H1 (cell line): ENCODE data around the gene SLC9C1. TPM values are rescaled to one million over a fixed set of nuclear protein-coding genes. Genes with fewer than 3 reads are reported as not detected.

Source experiments
- HDAC2 ChIP-seq, 2 experiments: fragments of 300-600 bp in 1 of 2; sonication (generic) in 1 of 2; IDR thresholded peaks; 2 replicates each; pipeline ENCODE4 v1.6.1; 2011 to 2012; ENCODE audit warnings: low read depth in 2 of 2, low read length in 2 of 2, mild to moderate bottlenecking in 2 of 2, moderate library complexity in 2 of 2, borderline replicate concordance in 1 of 2, inconsistent platforms in 1 of 2
- NRF1 ChIP-seq: IDR thresholded peaks from 2 replicates; pipeline ENCODE4 v1.6.1; 2011; ENCODE audit warnings: mild to moderate bottlenecking, low read depth, low read length, improper control_type of control experiment
- RXRA ChIP-seq: IDR thresholded peaks from 2 replicates; pipeline ENCODE4 v1.6.1; 2011; ENCODE audit warnings: low read depth, mild to moderate bottlenecking, low read length, moderate library complexity; ENCODE audit not compliant: insufficient read depth
- TAF7 ChIP-seq: optimal IDR thresholded peaks from 2 replicates; pipeline ENCODE3; 2011; ENCODE audit warnings: low read depth, mild to moderate bottlenecking, inconsistent platforms, low read length, moderate library complexity, borderline replicate concordance
- TCF12 ChIP-seq: IDR thresholded peaks from 2 replicates; pipeline ENCODE4 v1.6.1; 2011; ENCODE audit warnings: low read depth, mild to moderate bottlenecking, low read length
- ZNF274 ChIP-seq: IDR thresholded peaks from 2 replicates; pipeline ENCODE4 v1.7.0; 2012; ENCODE audit warnings: low read length, borderline replicate concordance; ENCODE audit errors: extremely low read depth
- polyA plus RNA-seq, 7 experiments: library from polyadenylated mRNA; depleted of rRNA in 3 of 7; stranded (reverse) in 5 of 7; unstranded in 2 of 7; fragments of >200 nt in 5 of 7; fragments of 200-250 nt in 2 of 7; gene quantifications; 1 replicate in 5 of 7; 2 replicates in 1 of 7; 4 replicates in 1 of 7; pipeline versions ENCODE4 v1.2.1 to v1.2.3, GENCODE V29; 2011 to 2013; ENCODE audit warnings: missing spikeins in 2 of 7, mixed read lengths in 2 of 7
- total RNA-seq: library from RNA; stranded (reverse); fragmentation: NEBNext Ultra II Directional; extraction: Animal tissue kit (Norgen Biotek cat#: 25700); gene quantifications from 2 replicates; pipeline ENCODE4 v1.2.1, GENCODE V29; 2021
- TF ChIP-seq, protein P1 (sequence below): fragments of 300-600 bp; sonication (generic); IDR thresholded peaks from 2 replicates; pipeline ENCODE4 v1.7.1; 2012; ENCODE audit warnings: low read length, moderate library complexity, mild to moderate bottlenecking, inconsistent platforms; ENCODE audit not compliant: insufficient replicate concordance

The SLC9C1 gene
- total and polyA plus RNA-seq, 2 of the 8 experiments (the other 6 are each of a cell fraction or from before 2014, with no cell fraction given): 0.15 to 0.24 TPM

DNA sequence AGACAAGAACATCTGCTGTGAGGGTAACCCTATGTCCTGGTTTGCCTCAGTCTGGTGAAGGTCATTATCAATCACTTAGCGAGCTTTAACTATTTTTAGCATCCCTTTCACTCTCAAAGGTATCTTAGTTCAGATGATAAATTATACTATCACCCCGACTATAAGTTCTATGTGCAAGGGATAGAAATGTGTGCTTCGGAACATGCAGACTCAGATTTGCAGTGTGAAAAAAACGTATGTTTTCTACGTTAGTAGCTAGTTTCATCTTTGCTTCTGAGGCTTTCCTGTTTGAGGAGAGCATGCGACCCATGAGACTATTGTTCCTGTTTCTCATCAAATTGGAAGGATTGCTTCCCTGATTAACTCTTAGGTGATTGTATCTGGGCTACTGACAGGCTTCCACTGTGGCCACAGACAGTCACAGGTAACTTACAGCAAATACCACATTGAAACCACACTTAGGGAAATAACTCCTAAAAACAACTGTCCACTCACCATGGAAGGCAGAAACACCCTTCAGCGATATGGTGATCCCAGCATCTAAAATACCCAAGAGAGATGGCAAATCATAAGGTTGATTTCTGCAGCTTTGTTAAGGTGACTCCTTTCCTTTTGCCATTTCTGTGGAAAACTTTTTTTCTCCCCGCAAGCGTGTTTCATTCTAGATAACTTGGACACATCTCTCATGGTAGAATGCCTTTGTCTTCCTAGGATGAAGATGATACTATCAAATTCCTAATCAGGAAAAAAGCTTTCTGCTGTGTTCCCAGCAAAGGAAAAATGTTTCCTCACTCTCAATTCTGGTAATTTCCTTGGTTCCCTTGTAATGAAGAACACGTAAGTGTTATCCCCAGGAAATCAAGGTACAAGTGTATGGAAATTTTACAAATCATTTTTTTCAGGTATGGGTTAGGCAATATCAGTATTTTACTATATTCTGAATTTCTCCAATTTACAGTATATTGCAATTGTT lies 166.2 kb downstream of the SLC9C1 start (continued):
- TF ChIP-seq, protein P1, sequence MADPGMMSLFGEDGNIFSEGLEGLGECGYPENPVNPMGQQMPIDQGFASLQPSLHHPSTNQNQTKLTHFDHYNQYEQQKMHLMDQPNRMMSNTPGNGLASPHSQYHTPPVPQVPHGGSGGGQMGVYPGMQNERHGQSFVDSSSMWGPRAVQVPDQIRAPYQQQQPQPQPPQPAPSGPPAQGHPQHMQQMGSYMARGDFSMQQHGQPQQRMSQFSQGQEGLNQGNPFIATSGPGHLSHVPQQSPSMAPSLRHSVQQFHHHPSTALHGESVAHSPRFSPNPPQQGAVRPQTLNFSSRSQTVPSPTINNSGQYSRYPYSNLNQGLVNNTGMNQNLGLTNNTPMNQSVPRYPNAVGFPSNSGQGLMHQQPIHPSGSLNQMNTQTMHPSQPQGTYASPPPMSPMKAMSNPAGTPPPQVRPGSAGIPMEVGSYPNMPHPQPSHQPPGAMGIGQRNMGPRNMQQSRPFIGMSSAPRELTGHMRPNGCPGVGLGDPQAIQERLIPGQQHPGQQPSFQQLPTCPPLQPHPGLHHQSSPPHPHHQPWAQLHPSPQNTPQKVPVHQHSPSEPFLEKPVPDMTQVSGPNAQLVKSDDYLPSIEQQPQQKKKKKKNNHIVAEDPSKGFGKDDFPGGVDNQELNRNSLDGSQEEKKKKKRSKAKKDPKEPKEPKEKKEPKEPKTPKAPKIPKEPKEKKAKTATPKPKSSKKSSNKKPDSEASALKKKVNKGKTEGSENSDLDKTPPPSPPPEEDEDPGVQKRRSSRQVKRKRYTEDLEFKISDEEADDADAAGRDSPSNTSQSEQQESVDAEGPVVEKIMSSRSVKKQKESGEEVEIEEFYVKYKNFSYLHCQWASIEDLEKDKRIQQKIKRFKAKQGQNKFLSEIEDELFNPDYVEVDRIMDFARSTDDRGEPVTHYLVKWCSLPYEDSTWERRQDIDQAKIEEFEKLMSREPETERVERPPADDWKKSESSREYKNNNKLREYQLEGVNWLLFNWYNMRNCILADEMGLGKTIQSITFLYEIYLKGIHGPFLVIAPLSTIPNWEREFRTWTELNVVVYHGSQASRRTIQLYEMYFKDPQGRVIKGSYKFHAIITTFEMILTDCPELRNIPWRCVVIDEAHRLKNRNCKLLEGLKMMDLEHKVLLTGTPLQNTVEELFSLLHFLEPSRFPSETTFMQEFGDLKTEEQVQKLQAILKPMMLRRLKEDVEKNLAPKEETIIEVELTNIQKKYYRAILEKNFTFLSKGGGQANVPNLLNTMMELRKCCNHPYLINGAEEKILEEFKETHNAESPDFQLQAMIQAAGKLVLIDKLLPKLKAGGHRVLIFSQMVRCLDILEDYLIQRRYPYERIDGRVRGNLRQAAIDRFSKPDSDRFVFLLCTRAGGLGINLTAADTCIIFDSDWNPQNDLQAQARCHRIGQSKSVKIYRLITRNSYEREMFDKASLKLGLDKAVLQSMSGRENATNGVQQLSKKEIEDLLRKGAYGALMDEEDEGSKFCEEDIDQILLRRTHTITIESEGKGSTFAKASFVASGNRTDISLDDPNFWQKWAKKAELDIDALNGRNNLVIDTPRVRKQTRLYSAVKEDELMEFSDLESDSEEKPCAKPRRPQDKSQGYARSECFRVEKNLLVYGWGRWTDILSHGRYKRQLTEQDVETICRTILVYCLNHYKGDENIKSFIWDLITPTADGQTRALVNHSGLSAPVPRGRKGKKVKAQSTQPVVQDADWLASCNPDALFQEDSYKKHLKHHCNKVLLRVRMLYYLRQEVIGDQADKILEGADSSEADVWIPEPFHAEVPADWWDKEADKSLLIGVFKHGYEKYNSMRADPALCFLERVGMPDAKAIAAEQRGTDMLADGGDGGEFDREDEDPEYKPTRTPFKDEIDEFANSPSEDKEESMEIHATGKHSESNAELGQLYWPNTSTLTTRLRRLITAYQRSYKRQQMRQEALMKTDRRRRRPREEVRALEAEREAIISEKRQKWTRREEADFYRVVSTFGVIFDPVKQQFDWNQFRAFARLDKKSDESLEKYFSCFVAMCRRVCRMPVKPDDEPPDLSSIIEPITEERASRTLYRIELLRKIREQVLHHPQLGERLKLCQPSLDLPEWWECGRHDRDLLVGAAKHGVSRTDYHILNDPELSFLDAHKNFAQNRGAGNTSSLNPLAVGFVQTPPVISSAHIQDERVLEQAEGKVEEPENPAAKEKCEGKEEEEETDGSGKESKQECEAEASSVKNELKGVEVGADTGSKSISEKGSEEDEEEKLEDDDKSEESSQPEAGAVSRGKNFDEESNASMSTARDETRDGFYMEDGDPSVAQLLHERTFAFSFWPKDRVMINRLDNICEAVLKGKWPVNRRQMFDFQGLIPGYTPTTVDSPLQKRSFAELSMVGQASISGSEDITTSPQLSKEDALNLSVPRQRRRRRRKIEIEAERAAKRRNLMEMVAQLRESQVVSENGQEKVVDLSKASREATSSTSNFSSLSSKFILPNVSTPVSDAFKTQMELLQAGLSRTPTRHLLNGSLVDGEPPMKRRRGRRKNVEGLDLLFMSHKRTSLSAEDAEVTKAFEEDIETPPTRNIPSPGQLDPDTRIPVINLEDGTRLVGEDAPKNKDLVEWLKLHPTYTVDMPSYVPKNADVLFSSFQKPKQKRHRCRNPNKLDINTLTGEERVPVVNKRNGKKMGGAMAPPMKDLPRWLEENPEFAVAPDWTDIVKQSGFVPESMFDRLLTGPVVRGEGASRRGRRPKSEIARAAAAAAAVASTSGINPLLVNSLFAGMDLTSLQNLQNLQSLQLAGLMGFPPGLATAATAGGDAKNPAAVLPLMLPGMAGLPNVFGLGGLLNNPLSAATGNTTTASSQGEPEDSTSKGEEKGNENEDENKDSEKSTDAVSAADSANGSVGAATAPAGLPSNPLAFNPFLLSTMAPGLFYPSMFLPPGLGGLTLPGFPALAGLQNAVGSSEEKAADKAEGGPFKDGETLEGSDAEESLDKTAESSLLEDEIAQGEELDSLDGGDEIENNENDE: no peak
- TF ChIP-seq HDAC2 (IDR thresholded peaks at IDR 0.05; ENCODE audit: borderline replicate concordance in 1 of 2, low read depth in 2 of 2, low read length in 2 of 2): no peak
- no peak for TF ChIP-seq TCF12
- TF ChIP-seq NRF1: no peak
- TF ChIP-seq ZNF274: no peak
- TF ChIP-seq RXRA: no peak
- no peak for TF ChIP-seq TAF7
